OCI-M1 (cell line): ENCODE data around the gene KCNAB1.

Experiments
- DNase-seq: peaks from one replicate; lab custom pipeline; 2025; lab: John Stamatoyannopoulos, UW

The KCNAB1 gene

DNA sequence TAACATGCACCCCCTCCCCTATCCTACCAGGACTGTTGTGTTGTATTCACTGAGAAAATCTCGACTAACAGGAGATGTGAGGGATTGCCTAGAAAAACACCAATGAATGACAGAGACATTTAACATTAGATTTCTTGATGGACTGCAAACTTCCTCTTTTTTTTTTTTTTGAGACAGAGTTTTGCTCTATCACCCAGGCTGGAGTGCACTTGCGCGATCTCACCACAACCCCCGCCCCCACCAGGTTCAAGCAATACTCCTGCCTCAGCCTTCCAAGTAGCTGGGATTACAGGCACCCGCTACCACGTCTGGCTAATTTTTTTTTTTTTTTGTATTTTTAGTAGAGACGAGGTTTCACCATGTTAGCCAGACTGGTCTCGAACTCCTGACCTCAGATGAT lies 17.0 kb downstream of the KCNAB1 start:
- DNase-seq, result peak; percentile 62

- DNase-seq, result no peak
Measured at GRCh38 chr3:156140001-156140595, 19.7 kb downstream of the KCNAB1 start.

- no peak for DNase-seq
Measured at GRCh38 chr3:156142702-156143101, 22.3 kb downstream of the KCNAB1 start.

- no peak for DNase-seq
Measured at GRCh38 chr3:156143136-156143535, 22.8 kb downstream of the KCNAB1 start.

DNA sequence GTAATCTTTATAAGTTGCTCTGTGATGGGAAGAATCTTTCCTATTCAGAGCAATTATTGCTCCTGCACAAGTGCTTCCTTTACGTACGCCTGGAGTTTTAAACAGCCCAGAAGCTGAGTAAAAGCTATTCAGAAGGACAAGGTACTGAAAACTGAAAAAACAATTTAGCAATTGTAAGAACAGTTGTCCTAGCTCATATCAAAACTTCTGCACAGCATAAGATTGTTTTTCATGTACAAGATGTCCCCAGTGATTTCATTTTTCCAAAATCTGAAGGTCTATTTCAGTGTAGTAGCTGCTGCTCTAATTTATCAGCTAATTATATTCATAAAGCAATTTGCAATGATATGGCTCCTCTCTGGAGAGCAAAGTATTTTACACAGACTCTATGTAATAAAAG lies 23.7 kb downstream of the KCNAB1 start:
- no peak for DNase-seq

GRCh38 chr3:156145866-156146265 lies 25.5 kb downstream of the KCNAB1 start:
- no peak for DNase-seq

GRCh38 chr3:156148345-156148945 lies 28.1 kb downstream of the KCNAB1 start:
- no peak for DNase-seq

- DNase-seq, result peak; percentile 53
Measured at GRCh38 chr3:156148946-156149381, 28.6 kb downstream of the KCNAB1 start.

- DNase-seq, result no peak
Measured at GRCh38 chr3:156149876-156150275, 29.5 kb downstream of the KCNAB1 start.

- peak; percentile 68 for DNase-seq
Measured at GRCh38 chr3:156150434-156151066, 30.2 kb downstream of the KCNAB1 start.

- peak; percentile 59 for DNase-seq
Measured at GRCh38 chr3:156151824-156152428, 31.5 kb downstream of the KCNAB1 start.

DNA sequence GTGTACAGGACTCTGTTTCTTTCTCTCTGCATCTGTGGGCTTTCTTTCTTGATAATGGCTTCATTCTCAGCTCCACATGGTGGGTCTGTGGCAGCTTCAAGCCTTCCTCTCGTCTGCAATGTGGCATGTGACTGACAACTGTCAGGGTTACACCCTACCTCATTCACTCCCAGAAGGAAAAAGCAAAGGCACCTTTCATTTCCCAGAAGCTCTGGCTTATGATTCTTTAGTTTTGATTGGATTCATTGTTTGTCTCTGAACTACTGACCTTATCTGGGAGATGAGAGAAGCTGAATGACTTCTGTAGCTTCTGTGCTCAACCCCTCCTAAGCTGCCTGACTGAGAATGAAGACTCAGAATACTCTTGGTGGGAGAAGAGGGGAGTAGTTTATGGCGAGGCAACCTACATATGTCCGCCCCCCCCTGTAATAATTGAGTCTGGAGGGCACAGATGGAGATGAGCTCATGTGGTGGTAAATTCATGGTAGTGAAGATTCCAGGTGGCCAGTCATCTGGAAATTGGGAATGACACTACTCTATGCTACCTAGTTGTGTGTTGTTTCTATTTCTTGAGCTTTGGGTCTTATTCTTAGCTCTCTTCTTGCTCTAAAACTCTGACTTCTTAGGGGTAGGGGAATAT lies 38.4 kb downstream of the KCNAB1 start:
- DNase-seq, result no peak

DNA sequence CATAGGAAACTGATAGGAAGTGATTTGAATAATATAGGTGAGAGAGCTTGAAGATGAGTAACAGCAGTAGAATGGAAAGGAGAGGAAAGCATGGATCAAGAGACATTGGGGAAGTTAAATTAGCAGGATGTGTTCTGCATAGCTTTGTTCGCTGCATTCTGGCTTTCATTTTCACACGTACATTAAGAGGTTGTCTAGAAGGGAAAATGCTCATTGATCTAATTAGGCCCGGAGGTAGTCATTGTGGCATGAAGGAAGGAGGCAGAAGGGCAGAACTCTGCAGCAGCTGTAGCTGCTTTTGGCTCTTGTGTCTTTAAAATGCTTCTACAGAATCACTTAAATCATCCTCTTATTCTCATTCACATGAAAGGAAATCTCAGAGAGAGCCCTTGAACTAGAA lies 40.3 kb downstream of the KCNAB1 start:
- DNase-seq, result peak; percentile 30

- no peak for DNase-seq
Measured at GRCh38 chr3:156161172-156161571, 40.8 kb downstream of the KCNAB1 start.

DNA sequence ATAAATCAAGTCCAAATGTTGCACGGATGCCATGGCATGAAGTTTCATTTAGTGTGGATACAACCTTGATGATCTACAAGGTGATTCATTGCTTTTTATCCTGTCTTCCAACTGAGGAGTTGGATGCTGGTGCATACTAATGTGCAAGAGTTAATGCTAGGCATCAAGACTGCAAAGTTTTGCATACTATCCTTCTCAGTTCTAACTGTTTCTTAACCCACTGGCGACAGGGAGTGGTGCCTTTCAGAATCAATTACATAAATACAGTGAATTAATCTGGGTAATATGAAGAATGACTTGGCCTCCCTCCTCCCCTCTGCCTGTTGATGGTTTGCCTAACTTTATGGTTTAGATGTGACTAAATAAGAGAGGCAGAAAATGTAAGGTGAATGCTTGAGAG lies 43.5 kb downstream of the KCNAB1 start:
- no peak for DNase-seq

DNA sequence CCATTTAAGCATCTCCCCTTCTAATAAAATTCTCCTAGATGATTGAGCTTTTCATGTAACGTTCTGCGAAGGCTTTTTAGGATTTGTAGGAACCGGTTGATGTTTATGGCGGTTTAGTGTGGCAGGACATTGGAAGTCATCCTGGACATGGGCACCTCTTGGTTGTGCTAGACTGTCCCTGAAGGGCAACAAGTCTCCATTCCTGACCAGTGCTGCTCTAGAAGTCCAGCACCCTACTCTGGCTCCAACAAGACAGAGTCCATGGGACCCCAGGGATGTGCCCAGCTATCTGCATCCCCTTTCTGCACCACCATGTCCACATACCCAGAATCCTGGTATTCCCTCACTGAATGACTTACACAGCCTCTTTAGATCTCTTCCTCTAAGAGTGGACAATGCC lies 46.4 kb downstream of the KCNAB1 start:
- no peak for DNase-seq

GRCh38 chr3:156170571-156170970 lies 50.2 kb downstream of the KCNAB1 start:
- no peak for DNase-seq

DNA sequence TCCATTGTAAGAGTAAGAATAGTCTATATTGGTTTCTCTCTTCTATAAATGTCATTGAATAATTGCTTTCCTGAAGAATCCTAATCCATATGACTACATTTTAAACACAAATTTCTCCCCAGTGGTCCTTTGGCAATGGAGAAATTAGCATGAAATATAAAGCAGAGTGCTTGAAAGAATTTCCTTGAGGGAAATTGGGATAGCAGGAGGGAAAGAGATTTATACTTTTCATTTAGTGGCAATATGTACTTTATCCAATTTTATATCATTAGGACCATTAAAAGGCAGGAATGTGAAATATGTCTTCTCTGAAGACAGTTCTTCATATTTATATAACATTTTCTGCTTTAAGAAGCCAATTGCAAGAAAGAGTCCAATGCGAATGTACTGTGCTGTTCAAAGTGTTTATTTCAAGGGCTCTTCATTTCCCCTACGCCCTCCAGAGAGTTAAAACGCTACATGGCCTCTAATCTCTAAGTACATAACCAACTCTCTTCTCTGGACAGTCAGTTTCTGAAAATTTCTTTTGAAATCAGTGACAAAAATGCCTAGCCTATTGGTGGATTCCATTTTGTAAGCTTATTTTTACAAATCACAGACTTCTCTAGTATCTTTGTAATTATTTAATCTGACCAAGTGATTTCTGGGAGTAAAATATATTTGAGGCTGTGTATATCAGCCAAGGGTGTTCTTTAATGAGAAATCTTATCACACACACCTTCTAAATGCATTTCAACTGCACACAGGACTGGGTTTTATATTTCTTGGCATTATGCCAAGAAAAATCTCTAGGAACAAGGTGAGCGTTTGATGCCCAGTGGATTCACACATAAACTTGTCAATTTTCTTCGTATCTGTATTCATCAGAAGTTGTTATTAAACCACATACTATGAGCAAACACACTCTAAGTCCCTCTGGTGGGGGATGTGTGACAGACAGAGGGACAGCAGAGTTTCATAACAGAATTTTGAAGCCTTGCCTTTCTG lies 51.2 kb downstream of the KCNAB1 start:
- DNase-seq, result no peak

DNA sequence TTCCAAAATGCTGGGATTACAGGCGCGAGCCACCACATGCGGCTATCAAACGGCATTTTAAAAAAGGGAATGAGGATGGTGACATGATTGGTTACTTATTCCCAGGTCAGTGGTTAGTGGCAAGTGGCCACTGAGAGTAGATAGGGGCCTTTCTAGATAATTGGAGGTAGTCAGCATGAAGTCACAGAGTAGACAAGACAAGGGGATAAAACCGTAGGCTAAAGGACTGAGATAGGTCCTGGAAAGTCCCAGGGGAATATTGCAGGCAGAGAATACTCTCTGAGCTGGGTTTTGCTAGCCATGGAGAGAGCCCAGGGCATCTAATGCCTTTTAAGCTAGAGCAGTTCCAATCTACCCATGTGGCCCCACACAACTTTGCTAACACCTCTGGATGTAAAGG lies 52.2 kb downstream of the KCNAB1 start:
- DNase-seq, result no peak

DNA sequence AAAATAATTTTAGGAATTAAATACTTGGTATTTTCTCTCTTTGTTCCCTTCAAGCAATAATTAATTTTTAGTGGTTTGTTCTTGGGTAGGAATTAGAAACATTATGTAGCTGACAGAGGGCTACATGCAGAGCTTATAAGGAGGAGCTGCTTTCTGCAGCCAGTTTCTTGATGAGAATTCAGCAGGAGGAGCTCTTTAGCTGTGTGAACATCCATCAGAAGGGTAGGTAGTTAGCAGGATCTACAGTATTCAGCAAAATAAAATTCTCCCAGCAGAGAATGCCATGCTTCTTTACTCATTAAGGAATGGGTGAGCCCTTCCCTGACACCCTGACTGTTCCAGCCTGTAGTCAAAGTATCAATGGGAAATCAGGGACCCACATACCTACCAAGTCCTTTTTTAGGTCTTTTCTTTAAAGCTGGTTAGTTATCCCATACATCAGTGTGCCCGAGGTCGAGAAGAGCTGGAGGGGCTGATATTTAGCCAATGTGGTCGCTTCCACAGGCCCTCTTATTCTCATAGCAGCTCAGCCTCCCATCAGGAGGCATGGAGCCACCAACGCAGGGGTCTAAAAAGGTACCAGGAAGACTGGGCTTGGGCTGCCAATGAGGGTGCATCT lies 54.0 kb downstream of the KCNAB1 start:
- DNase-seq, result peak; percentile 35

DNA sequence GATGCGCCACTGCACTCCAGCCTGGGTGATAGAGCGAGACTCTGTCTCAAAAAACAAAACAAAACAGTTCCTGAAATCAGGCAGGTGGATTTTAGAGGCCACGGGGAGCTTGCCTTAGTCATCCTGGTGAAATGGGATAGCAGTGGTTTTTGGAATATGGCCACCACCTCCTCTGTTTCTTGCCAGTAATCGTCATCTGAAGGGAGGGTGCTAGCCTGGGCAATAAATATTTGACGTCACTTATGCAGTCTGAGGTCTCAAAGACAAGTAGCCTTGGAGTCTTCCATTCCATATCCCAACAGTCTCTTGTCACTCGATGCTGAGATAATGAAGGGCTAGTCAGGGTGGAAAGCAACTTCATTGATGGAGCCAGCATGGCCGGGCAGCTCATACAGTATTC lies 55.2 kb downstream of the KCNAB1 start:
- no peak for DNase-seq
